CD4-positive, alpha-beta T cell treated with Interferon alpha-2 for 1 hour (primary cell): ENCODE results near the gene CYSRT1.

ENCODE experiments used
- DNase-seq, 2 donors: peaks; one replicate each; pipeline ENCODE4 v3.0.0-alpha.2; 2020 to 2022

Gene CYSRT1, protein sequence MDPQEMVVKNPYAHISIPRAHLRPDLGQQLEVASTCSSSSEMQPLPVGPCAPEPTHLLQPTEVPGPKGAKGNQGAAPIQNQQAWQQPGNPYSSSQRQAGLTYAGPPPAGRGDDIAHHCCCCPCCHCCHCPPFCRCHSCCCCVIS

DNA sequence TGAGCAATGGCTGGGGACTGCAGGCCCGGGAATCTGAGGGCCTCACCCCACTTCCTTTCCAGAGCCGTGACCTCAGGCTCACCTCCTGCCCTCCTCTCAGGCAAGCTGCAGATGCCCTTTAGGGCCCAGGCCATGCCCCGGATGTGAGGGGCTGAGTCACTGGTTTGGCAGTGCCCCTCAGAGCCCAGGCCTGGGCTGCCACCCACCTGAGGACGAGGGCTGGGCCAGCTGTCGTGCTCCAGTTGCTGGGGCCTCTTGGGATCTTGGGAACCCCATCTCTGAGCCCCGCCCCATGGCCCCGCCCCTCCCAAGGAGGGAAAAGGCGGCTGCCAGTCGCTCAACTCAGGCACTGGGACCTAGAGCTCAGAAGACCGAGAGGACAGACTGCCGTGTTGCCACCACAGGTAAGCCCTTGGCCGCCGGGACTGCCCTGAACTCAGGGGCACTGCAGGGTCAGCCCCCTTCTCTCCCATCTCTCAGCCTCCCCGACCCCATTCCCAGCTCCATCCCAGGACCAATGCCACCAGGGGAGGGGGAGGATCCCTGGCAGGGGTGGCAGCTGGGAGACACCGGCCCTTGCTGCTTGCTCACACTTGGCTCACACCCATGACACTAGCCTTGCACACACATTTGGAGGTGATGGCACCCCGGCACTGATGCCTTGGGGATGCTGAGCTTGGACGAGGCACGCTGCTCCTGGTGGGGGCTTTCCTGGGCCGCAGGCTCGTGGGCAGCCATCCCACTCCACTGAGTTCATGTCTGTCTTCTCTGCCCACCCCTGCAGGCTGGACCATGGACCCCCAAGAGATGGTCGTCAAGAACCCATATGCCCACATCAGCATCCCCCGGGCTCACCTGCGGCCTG is at the start of gene CYSRT1:
CYSRT1 (plus strand) TSS at position 345 of the 865 bp plus-strand sequence; CDS start at position 793, 448 bp downstream.
- DNase-seq, result no peak

DNA sequence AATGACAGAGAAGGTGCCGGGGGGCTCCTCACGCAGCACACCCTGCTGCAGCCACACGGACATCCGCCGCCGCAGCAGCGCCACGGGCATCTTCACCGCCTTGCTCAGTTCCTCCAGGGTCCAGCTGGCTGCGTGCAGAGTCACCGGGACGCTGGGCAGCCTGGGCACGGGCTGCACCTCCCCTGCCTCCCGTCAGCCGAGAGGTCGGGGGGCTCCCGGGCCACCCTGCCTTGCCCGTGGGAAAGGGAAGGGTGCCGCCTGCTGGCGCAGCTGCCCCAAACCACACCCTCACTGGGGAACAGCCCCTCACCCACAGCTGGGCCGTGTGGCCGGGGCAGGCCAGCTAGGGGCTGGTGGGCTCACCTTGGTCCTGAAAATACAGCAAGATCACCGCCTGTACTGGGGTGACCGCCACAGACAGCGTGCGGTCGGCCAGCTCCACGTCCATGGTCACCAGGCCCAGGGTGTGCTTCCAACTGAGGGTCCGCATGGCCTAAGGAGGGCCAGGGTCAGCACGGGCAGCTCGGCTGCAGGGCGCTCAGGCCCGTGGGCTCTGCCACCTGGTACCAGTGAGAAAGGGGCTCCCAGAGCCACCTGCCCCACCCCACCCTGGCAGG is 49.5 kb upstream of the CYSRT1 start:
- DNase-seq, result no peak

DNA sequence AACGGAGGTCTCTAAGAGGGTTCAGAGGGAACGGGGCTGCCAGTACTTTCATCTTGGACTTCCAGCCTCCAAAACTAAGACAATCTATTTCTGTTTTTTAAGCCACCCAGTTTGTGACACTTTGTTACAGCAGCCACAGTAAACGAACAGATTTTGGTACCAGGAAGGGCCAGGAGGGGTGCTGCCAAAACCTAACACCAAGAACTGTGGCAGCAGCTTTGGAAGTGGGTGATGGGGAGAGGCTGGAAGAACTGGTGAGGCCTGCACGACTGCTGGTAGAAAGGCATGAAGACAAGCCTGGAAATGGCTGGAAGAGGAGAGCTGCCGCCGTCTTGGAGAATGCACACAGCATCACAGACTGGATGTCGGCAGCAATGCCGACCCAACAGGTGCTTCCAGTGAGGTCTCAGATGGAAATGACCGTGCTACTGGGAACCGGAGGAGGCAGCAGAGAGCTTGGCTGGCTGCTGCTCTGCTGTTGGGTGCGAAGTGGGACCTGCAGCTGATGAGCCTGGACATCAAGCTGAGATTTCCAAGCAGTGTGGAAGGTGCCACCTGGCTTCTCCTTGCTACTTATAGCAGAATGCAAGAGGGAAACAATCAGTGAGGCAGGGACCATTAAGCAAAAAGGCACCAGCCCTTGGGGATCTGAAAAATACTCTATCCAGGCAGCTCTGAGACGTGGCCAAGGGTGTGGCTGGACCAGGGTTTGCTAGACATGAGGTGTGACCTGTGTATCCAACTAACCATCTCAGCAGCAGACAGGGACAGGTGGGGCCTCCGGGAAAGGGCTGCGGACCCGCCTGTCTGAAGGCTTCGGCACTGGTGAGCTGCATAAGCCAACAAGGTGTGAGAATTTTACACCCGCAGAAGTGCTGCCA is 48.4 kb upstream of the CYSRT1 start:
- peak in 1 of 2 donors; percentile 37 for DNase-seq

DNA sequence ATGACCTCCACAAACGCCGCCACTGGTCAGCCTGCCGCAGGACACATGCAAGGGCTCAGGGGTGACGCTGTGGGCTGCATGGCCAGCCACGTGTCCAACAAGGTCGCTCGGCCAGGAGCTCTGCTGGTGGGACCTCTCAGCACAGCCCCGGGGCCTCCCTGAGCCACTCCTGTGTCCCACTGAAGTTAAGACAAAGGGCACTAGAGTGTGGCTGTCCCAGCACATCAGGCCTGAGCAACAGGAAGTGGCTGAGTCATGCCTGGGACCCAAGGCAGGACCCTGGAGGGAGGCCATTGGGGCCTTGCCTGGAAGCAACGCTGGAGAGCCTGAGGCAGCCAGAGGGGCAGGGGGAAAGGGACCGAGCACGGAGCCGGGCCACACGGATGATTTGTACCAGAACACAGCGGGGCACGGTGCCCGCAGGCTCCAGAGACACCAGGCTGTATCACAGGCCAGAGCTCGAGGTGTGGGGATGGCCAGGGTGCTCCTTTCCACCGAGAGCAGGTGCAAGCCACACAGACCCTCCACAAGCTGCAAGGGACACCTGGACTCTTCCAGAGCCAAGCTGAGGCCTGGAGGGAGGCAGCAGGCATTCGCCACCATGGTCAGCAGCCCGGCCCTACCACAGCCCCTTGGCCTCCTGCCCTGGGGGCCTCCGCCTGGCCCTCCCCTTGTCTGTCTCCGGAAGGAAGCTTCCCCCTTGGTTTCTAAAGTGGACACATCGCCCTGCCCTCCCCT is 46.6 kb upstream of the CYSRT1 start:
- no peak for DNase-seq

DNA sequence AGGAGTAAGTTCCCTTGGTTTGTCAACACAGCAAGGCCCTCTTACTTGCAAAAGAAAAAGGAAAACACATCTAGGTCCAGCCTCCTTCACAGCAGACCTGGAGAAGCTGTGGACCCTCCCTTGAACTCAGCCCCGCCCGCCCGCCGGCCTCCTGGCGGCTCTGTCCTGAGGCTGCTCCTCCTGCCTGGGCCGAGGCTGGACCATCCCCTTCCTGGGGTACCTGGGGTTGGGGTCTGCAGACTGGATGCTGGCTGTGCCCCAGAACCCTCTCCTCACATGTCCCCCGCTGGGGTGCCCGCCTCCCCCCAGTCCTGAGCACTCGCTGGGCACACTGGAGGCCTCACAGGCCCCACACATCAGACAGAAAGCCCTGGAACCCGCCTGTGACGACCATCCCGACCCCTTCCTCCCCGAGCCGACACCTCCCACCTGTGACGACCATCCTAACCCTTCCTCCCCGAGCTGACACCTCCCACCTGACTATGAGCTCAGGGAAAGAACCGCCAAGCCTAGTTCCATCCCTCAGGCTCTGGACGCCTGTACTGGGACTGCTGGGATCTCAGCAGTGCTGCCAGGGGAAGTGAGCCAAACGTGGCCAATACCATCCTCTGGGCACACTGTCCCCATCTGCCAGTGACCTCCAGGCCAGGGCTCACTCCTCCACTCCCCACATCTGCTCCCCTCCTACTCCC is 45.9 kb upstream of the CYSRT1 start:
- no peak for DNase-seq

DNA sequence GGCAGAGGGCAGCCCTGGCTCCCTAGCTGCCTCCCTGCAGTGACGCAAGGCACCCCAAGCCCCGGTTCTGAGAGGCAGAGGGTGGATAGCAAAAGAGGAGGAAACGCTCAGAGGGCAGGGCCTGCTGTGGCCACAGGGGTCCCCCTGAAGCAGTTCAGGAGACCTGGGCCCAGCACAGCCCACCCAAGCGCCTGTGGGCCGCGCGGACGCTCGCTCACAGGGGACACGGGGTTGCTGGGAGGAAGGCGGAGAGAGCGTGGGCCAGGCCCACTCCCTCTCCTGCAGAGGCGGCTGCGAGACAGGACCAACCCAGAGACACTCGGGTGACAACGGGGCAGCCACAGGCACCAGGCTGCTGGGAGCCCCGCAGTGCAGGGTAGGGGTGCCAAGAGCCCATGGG is 45.2 kb upstream of the CYSRT1 start:
- DNase-seq, result no peak

DNA sequence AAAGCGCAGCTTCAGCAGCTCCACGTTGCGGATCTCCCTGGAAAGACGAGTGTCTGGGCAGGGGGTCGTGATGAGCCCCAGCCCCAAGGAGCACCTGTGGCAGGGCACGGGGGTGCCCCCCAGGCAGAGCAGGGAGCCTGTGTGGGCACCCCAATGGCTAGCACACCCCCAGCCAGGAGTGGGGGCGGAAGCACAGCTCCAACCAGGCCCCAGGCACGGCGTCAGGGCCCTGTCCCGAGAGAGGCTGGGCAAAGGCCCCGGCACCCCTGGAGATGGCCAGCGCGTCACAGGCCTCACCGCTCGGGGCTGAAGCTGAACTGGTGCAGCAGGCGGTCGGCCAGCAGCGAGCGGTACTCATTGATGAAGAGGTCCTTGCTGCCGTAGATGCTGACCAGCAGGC is 44.5 kb upstream of the CYSRT1 start:
- no peak for DNase-seq

DNA sequence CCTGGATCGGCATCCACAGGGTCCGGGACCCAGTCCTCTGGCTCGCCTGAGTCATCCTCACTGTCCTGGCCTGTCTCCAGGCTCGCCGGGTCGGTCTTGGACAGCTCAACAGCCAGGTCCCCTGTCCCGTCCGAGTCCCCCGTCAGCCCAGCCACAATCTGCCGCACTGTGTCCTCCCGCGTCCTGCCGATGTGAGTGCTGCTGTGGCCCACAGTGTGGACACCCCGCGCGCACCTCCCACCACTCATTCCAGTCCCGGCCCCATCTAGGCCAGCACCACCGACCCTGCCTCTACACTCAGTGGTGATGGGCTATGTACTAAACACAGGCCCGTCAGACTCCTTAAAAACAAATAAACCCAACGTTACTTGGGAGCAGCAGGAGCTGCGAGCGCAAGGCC is 43.3 kb upstream of the CYSRT1 start:
- DNase-seq, result no peak

DNA sequence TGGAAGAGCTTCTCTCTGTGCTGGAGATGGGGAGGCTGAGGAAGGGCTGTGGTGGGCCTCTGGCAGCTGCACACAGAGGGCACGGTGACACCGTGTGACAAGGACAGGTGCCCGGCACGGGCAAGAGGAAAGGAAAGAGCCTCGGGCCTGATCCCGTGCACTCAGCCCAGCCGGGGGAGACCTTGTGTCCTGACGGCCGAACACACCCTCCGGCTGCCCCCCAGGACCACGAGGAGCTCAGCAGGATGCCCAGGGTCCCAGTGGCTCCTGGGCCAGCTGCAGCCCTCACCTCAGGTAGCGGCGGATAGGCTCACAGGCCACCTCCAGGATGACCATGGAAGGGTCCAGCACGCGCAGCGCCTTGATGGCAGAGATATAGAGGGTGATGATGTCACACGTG is 42.1 kb upstream of the CYSRT1 start:
- no peak for DNase-seq

DNA sequence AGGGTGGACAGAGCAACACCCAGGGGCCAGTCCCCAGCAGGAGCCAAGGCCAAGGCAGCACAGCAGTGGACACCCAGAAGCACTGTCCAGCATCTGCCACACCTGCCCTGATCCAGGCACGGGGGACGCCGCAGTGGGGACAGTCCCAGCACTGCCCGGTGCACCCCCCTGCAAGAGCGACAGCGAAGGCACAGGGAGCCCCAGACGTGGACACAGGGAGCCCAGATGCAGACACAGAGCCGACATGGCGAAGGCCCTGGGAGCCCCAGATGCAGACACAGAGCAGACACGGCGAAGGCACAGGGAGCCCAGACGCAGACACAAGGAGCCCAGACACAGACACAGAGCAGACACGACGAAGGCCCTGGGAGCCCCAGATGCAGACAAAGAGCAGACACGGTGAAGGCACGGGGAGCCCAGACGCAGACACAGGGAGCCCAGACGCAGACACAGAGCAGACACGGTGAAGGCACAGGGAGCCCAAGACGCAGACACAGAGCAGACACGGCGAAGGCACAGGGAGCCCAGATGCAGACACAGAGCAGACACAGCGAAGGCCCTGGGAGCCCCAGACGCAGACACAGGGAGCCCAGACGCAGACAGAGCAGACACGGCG is 40.9 kb upstream of the CYSRT1 start:
- DNase-seq, result no peak

DNA sequence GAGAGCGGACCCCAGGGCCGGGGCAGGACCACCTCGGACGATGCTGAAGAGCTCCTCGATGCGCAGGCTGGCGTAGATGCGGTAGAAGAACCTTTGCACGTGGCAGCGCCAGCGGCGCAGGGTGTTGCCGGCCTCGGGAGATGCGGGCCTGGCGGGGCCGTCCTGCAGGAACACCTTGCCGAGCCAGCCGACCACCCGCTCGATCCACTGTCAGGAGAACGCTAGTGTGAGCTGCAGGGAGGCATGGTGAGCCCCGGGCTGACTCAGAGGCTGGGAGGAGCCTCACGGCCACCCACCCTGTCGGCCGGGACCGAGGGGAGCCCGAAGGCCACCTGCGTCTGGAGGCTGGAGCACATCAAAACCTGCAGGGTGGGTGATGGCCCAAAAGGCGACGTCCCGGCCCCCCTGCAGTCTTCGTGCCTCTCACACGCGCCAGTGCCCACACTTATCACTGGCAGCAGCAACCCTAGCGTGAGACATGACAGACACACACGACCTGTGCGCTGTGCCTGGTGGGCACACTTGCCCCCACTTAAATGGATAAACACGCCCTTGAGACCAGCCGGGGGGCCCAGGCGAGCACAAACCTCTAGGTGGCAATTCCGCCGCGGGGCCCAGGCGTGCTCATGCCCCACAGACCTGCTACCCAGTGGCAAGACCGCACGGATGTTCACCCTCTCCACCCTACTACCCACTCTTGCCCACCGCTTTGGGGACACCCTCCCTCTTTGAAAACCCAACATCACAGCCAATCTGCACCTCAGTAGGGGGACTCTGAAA is 39.9 kb upstream of the CYSRT1 start:
- DNase-seq, result no peak

DNA sequence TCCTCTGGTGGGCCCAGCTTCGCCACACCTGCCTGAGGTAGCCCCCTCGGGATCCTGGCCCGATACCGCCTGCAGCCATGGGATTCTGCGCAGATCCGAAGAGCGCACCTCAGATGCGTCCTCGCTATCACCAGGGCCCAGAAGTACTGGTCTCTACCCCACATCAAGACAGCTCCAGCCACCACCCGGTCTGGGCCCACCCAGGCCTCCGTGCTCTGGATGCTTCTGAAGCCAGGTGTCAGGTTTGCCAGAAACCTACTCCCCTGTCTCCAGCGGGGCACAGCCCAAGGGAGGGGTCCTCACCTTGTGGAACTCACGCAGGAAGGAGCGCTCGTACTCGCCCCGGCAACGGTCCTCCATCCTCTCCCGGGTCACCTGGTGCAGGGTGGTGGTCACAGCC is 39.1 kb upstream of the CYSRT1 start:
- DNase-seq, result no peak

DNA sequence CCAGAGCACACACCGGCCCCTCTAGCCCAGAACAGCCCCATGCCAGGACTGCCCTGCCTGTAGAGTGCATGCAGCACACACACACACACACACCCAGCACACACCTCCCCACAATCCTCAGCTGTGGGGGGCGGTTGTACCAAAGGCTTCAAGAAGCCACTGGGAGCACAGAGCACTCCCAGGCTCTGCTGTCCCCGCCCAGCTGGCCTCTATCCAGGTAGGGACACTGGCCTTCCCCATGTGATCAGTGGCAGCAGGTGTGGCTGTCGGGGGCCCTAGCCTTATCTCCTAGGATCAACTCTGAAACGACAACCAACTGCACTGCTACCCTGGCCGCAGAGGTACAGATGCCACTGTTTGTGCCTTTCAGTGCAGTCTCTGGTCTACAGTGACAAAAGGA is 38.6 kb upstream of the CYSRT1 start:
- no peak for DNase-seq

DNA sequence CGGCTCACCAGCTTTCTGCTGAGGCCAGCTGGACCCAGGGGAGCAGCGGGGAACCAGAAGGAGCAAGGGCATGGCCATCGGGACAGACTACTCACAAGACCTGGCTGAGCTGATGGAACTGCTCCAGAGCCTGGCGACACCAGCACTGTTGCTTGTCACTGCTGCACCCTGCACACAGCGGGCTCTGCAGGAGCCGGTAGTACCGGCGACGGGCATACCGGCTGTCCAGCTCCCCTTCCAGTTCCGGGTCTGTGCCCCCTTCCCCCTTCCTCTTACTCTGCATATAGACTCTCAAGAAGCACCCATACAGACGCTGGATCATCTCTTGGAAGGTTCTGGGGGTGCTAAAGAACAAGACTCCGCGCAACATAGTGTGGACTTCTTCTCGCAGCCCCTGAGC is 37.6 kb upstream of the CYSRT1 start:
- DNase-seq, result no peak

DNA sequence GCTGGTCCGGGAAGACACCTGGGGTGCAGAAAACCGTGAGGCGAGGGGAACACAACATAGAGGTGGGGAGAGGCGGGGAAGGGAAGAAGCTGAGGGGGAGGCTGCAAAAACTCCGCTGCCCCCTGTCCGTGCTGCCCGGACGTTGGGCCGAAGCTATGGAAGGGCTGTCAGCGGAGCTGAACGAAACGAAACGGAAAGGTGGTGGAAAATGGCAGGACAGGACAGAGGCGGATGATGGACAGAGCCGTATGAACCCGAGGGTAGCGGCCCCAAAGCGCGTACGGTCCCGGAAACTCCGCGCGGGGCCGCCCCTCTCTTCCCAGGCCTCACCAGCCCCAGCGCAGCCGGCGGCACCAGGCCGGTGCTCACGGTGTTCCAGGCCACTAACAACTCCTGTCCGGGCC is 36.9 kb upstream of the CYSRT1 start:
- no peak for DNase-seq

DNA sequence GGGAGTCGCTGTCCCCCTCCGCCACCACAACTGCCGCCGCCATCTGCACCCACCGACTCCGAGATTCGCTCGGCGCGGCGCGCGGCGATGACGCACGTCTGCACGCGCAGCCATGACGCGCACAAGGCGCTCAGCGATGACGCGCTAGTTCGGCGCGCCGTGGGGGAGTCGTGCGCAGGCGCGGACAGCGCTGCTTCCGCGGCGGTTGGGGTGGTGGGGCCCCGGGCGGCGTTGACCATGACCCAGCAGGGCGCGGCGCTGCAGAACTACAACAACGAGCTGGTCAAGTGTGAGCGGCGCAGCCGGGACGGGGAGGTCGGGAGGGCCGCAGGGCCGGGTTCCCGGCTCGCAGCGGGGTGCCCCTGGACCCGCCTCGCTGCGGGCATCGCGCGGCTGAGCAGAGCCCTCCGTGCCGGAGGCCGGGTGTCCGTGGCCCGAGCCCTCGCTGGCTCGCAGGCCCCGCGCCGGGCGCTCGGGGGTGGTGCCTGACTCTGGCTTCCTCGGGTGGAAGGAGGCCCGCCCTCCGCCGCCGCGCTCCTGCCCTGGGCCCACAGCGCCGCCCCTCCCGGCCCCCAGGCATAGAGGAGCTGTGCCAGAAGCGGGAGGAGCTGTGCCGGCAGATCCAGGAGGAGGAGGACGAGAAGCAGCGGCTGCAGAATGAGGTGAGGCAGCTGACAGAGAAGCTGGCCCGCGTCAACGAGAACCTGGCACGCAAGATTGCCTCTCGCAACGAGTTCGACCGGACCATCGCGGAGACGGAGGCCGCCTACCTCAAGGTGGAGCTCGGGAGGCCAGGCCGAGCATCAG is 36.3 kb upstream of the CYSRT1 start, which contains the start of the genes ANAPC2 and SSNA1:
ANAPC2 (minus strand) TSS at position 71 of the 807 bp plus-strand sequence; CDS start at position 43, 28 bp downstream.
SSNA1 (plus strand) TSS at position 187 of the 807 bp plus-strand sequence; CDS start at position 238, 51 bp downstream.
- peak; percentile 91 to 94 for DNase-seq

DNA sequence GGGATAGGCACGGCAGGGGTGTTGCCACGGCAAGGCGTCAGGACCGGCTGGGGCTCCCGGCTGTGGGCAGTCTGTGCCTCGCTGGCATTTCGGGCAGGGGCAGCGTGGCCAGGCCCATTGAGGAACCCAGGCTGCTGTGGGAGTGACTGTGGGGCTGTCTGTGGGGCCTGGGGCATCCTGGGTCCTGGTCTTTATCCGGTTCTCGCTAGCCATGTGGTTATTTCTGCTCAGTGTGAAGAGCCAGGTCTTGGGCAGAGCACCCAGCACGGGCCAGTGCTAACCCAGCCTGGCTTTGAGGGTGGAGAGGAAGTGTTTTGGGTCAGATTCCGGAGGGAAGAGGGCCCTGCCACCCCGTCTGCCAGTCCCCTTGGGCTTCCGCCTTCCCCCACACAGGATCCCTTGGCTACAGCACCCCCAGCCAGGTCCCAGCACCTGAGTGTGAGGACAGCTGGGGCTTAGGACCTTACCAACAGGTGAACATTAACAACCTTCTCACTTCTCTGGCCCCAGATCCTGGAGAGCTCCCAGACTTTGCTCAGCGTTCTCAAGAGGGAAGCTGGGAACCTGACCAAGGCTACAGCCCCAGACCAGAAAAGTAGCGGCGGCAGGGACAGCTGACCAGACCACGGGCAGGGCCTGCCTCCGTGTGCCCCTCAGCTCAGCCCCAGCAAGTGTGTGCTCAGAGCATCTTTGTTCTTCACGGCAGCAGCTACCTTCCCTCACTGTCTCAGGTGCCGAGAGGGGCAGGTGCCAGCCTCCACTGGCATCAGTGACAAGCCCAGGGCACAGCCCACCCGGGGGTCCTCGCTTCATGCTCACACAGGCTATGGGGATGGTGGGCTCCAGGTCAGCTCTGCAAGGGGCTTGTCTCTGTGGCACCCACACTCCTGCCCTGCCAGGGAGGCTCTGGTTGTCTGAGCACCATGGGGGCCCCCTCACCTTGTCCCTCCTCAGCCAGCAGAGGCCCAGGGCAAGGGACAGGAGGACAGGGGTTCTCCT is 35.4 kb upstream of the CYSRT1 start:
- DNase-seq, result no peak

DNA sequence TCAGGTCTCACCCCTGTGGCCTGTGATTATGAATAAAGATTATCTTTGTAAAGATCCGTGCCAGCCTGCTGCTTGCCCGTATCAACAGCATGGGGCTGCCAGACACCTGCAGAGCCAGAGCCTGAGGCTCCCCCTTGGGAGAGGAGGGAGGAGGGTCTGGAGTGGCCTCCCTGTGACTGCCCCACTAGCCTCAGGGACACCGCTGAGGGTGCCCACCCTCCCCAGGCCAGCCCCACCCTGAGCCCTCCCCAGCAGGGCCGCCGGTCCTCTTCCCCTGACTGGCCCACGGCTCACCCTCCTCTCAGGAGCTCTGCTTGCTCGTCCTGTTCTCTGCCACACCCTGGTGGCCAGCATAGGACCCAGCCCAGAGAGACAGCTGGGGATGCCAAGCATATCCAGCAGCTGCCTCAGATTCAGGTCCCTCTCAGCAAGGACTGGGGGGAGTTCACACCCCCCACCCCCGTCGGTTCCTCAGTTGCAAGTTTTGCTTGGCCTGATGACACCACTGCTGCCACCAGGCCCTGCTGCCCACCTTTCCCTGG is 34.6 kb upstream of the CYSRT1 start:
- DNase-seq, result no peak
